HG03342 (cell line): ENCODE data around the gene ATP2A3.

Source experiments
- ATAC-seq: cut with Tn5 transposase; IDR thresholded peaks from one replicate; pipeline ENCODE4 v1.9.1; 2021; ENCODE audit warnings: mild to moderate bottlenecking, moderate library complexity; ENCODE audit not compliant: unreplicated experiment

ATP2A3 gene

GRCh38 chr17:3875317-3875716, 88.9 kb downstream of the ATP2A3 start:
- ATAC-seq: no peak
